ENCODE results near the gene USP17L27.
"Not testable (repeated sequence)": the region's sequence is repeated elsewhere in the genome, so short reads cannot be mapped to it uniquely, and the experiment has no call there.

- TF ChIP-seq CTCF (IDR thresholded peaks at IDR 0.05 in 4 of 5, conservative IDR thresholded peaks at IDR 0.05 in 1 of 5), result peak in 2 of 5 experiments; percentile 21 to 48
- not testable (repeated sequence) for TF ChIP-seq POLR2A (IDR thresholded peaks at IDR 0.05)
These were observed 37.1 kb downstream of the USP17L27 start for GRCh38 chr4:9381012-9381534.
